T-cell (primary cell): ENCODE measurements around the gene MOB3C. TPM values are rescaled to one million over a fixed set of nuclear protein-coding genes. Genes with fewer than 3 reads are reported as not detected.

ENCODE experiments used
- ATAC-seq, 4 experiments: fragments of 200-7000 bp in 3 of 4; fragments of 150-1000 bp in 1 of 4; cut with Tn5 transposase; replicated peaks in 1 of 4; 1 replicate in 3 of 4; 2 replicates in 1 of 4; pipeline ENCODE4 v1.10.0; 2021; ENCODE audit warnings: moderate library complexity in 3 of 4, mild to moderate bottlenecking in 2 of 4, moderate number of reproducible peaks in 1 of 4
- CTCF ChIA-PET, 2 donors: fragments of 300-600 bp; sonication (Branson Sonifier 250); formaldehyde crosslinking; loops; one replicate each; lab custom pipeline; 2022; ENCODE audit warnings: antibody characterized with exemption in 2 of 2; lab: Charles Lee
- POLR2A ChIA-PET, 2 donors: fragments of 300-600 bp; sonication (Branson Sonifier 250); formaldehyde crosslinking; loops; one replicate each; lab custom pipeline; 2022; ENCODE audit warnings: antibody characterized with exemption in 2 of 2; lab: Charles Lee
- DNase-seq, 35 experiments: peaks; one replicate each; pipeline versions ENCODE4 v3.0.0 to v3.0.0-alpha.2; 2013 to 2023
- H3K27ac ChIP-seq: one replicate; pipeline ENCODE4 v1.5.1; 2013; ENCODE audit warnings: low read length
- H3K27me3 ChIP-seq, 2 experiments: replicated peaks in 1 of 2; 1 replicate in 1 of 2; 2 replicates in 1 of 2; pipeline versions ENCODE4 v1.6.1 to v1.7.0; 2013; ENCODE audit warnings: low read length in 1 of 2, mixed read lengths in 1 of 2; ENCODE audit not compliant: control insufficient read depth in 2 of 2, insufficient read depth in 2 of 2; ENCODE audit errors: extremely low read depth in 1 of 2
- H3K36me3 ChIP-seq, 2 donors: 1 replicate in 1 of 2; 2 replicates in 1 of 2; pipeline versions ENCODE4 v1.6.1 to v1.7.0; 2013; ENCODE audit warnings: low read length in 1 of 2; ENCODE audit not compliant: control insufficient read depth in 2 of 2, insufficient read depth in 1 of 2; ENCODE audit errors: extremely low read depth in 1 of 2
- H3K4me1 ChIP-seq, 2 experiments: 1 replicate in 1 of 2; 2 replicates in 1 of 2; pipeline versions ENCODE4 v1.6.1 to v1.7.0; 2013; ENCODE audit warnings: low read length in 2 of 2, mixed read lengths in 1 of 2; ENCODE audit not compliant: insufficient read depth in 2 of 2, control insufficient read depth in 1 of 2; ENCODE audit errors: extremely low read depth in 1 of 2
- H3K4me3 ChIP-seq, 2 donors: 1 replicate in 1 of 2; 2 replicates in 1 of 2; pipeline versions ENCODE4 v1.5.1 to v1.7.0; 2013; ENCODE audit warnings: mild to moderate bottlenecking in 2 of 2, low read length in 1 of 2, moderate library complexity in 1 of 2; ENCODE audit not compliant: control insufficient read depth in 1 of 2; ENCODE audit errors: extremely low read depth in 1 of 2
- H3K9me3 ChIP-seq: 2 replicates; pipeline ENCODE4 v1.7.0; 2013
- H3K27ac Mint-ChIP-seq, 2 donors: one replicate each; pipeline ENCODE4 v1.8.0; 2020 to 2021; ENCODE audit warnings: mild to moderate bottlenecking in 2 of 2, mixed read lengths in 2 of 2
- H3K27me3 Mint-ChIP-seq, 2 donors: one replicate each; pipeline ENCODE4 v1.8.0; 2021 to 2022; ENCODE audit warnings: mixed read lengths in 2 of 2
- H3K36me3 Mint-ChIP-seq: one replicate; pipeline ENCODE4 v1.8.0; 2021; ENCODE audit warnings: mixed read lengths
- H3K4me1 Mint-ChIP-seq, 3 donors: one replicate each; pipeline ENCODE4 v1.8.0; 2020 to 2022; ENCODE audit warnings: mixed read lengths in 3 of 3, mild to moderate bottlenecking in 1 of 3
- H3K4me3 Mint-ChIP-seq, 3 donors: one replicate each; pipeline ENCODE4 v1.8.0; 2020 to 2022; ENCODE audit warnings: mild to moderate bottlenecking in 3 of 3, mixed read lengths in 3 of 3, moderate library complexity in 3 of 3
- H3K9me3 Mint-ChIP-seq, 3 donors: one replicate each; pipeline ENCODE4 v1.8.0; 2020 to 2022; ENCODE audit warnings: mixed read lengths in 3 of 3
- WGBS: methylation state at CpG from one replicate; pipeline ENCODE4 v1.1.5; 2013; ENCODE audit warnings: missing lambda C conversion rate; ENCODE audit not compliant: insufficient coverage; 5-methylcytosine and 5-hydroxymethylcytosine counted together
- total RNA-seq, 35 experiments: library from RNA in 6 of 35; stranded (reverse) in 6 of 35; fragments of 120-200 nt in 1 of 35; gene quantifications; one replicate each; pipeline versions ENCODE4 v1.2.1 to v1.2.4 and lab custom pipeline; 2013 to 2026

Gene MOB3C
- total RNA-seq, 5 donors from 2014 or later (not counting 1 experiment from before 2014, with no cell fraction given) = 13.2 to 29.6 (median 24.6) TPM

GRCh38 chr1:46618754-46619415 is 2.3 kb upstream of the MOB3C start:
- Histone ChIP-seq H3K36me3 (no peaks in the 10 kb centered on the region), H3K27me3 (no peaks in the 10 kb centered on the region), H3K27ac (no peak overlapping the region), H3K9me3 (no peaks in the 10 kb centered on the region), H3K4me1 (peaks cover 18 to 32% of the 10 kb centered on the region in 2 experiments), H3K4me3 (no peak overlapping the region)
- Mint-ChIP-seq H3K27ac (peak overlapping the region in 1 of 2 donors; percentile 2), H3K36me3 (no peaks in the 10 kb centered on the region), H3K9me3 (no peaks in the 10 kb centered on the region), H3K4me1 (peaks cover 22 to 37% (median 33%) of the 10 kb centered on the region in 3 donors), H3K27me3 (no peaks in the 10 kb centered on the region), H3K4me3 (no peak overlapping the region)
- POLR2A ChIA-PET = interaction anchor here in 1 of 2 donors (0.6 kb wide), 1 partner anchor 15 kb away, joined by 3 read pairs; the partner anchor contains the start of gene MKNK1
- CTCF ChIA-PET = no interaction called here
- no peak for ATAC-seq
- no peak for DNase-seq
- WGBS = no CpG with 5 or more reads among the region's 4 CpGs

DNA sequence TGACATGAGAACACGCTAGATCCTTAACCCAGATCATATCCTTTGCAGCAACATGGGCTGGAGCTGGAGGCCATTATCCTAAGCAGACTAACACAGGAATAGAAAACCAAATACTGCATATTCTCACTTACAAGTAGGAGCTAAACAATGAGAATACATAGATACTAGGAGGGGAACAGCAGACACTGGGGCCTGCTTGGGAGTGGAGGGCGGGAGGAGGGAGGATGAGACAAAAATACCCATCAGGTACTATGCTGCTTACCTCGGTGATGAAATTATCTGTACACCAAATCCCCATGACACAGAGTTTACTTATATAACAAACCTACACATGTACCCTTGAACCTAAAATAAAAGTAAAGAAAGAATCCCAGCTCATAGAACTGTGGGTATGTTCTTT is 1.2 kb upstream of the MOB3C start:
- H3K4me3 Mint-ChIP-seq = peak overlapping the region; percentile 91 to 93 (median 92)
- H3K9me3 Mint-ChIP-seq = no peaks in the 10 kb centered on the region
- Histone ChIP-seq H3K27me3 (no peaks in the 10 kb centered on the region), H3K4me3 (no peak overlapping the region), H3K36me3 (peaks cover under 1 to 2% of the 10 kb centered on the region in 2 donors), H3K4me1 (peaks cover 18 to 43% of the 10 kb centered on the region in 2 experiments), H3K9me3 (no peaks in the 10 kb centered on the region), H3K27ac (no peak overlapping the region)
- CTCF ChIA-PET = interaction anchor here in 1 of 2 donors (0.5 to 1.7 kb wide), 3 partner anchors 11 to 174 kb away, joined by 3 to 7 read pairs (median 6); partner anchors contain the start of gene MKNK1
- no peaks in the 10 kb centered on the region for H3K27me3 Mint-ChIP-seq
- ATAC-seq (no peak), DNase-seq (no peak)
- H3K27ac Mint-ChIP-seq = peak overlapping the region; percentile 64 to 89
- peaks cover 32 to 47% (median 43%) of the 10 kb centered on the region in 3 donors for H3K4me1 Mint-ChIP-seq
- H3K36me3 Mint-ChIP-seq = peaks cover 3% of the 10 kb centered on the region
- WGBS = no CpG with 5 or more reads among the region's 3 CpGs
- POLR2A ChIA-PET = no interaction called here

- DNase-seq (no peak), ATAC-seq (no peak)
- Histone ChIP-seq H3K4me1 (peaks cover 18 to 49% of the 10 kb centered on the region in 2 experiments), H3K36me3 (peaks cover 2 to 4% of the 10 kb centered on the region in 2 donors), H3K4me3 (peak overlapping the region; percentile 90 to 96), H3K27me3 (no peaks in the 10 kb centered on the region), H3K9me3 (no peaks in the 10 kb centered on the region), H3K27ac (peak overlapping the region; percentile 71)
- Mint-ChIP-seq H3K9me3 (no peaks in the 10 kb centered on the region), H3K27me3 (no peaks in the 10 kb centered on the region), H3K27ac (peak overlapping the region; percentile 89 to 97), H3K4me1 (peaks cover 38 to 51% (median 46%) of the 10 kb centered on the region in 3 donors), H3K36me3 (peaks cover 5% of the 10 kb centered on the region), H3K4me3 (peak overlapping the region; percentile 91 to 93 (median 92))
- 93% methylated on average over 2 of the region's 10 CpGs for WGBS
- ChIA-PET POLR2A (no interaction called here), CTCF (interaction anchor here (0.5 to 1.8 kb wide), 5 partner anchors 11 to 174 kb away, joined by 3 to 11 read pairs (median 6); partner anchors contain the start of gene MKNK1 (in 2 of the 2))
Observed at GRCh38 chr1:46617108-46617800, 643 bp upstream of the MOB3C start.

GRCh38 chr1:46615735-46616134 is 876 bp downstream of the MOB3C start:
- Histone ChIP-seq H3K27me3 (no peaks in the 10 kb centered on the region), H3K4me3 (peak overlapping the region; percentile 90 to 96), H3K27ac (peak overlapping the region; percentile 71), H3K9me3 (no peaks in the 10 kb centered on the region), H3K36me3 (peaks cover 2 to 15% of the 10 kb centered on the region in 2 donors), H3K4me1 (peaks cover 18 to 59% of the 10 kb centered on the region in 2 experiments)
- H3K4me1 Mint-ChIP-seq = peaks cover 48 to 61% (median 55%) of the 10 kb centered on the region in 3 donors
- POLR2A ChIA-PET = interaction anchor here (0.6 to 1.1 kb wide), 3 partner anchors 11 to 33 kb away, joined by 4 read pairs; partner anchors contain the start of gene MKNK1 (in 1 of the 2)
- no peaks in the 10 kb centered on the region for H3K27me3 Mint-ChIP-seq
- CTCF ChIA-PET = interaction anchor here (1.0 to 1.8 kb wide), 4 partner anchors 10 to 67 kb away, joined by 3 to 11 read pairs (median 3); partner anchors contain the start of gene MKNK1 (in 1 of the 2)
- whole genome bisulfite sequencing = 26% methylated on average over 2 of the region's 3 CpGs
- peaks cover 10% of the 10 kb centered on the region for H3K36me3 Mint-ChIP-seq
- ATAC-seq (peak in 2 of 4 experiments; percentile 1 to 6), DNase-seq (no peak)
- peak overlapping the region; percentile 91 to 93 (median 92) for H3K4me3 Mint-ChIP-seq
- no peaks in the 10 kb centered on the region for H3K9me3 Mint-ChIP-seq
- H3K27ac Mint-ChIP-seq = peak overlapping the region; percentile 80 to 86

GRCh38 chr1:46615088-46615487 is 1.5 kb downstream of the MOB3C start:
- ChIA-PET POLR2A (no interaction called here), CTCF (interaction anchor here (1.0 to 2.3 kb wide), 3 partner anchors 10 to 18 kb away, joined by 3 to 8 read pairs (median 3); partner anchors contain the start of gene MKNK1 (in 1 of the 2))
- DNase-seq (no peak), ATAC-seq (no peak)
- peaks cover 51 to 63% (median 57%) of the 10 kb centered on the region in 3 donors for H3K4me1 Mint-ChIP-seq
- peak overlapping the region; percentile 12 to 96 for H3K4me3 ChIP-seq
- peaks cover 16% of the 10 kb centered on the region for H3K36me3 Mint-ChIP-seq
- H3K4me1 ChIP-seq = peaks cover 18 to 59% of the 10 kb centered on the region in 2 experiments
- H3K9me3 ChIP-seq = no peaks in the 10 kb centered on the region
- H3K27me3 Mint-ChIP-seq = no peaks in the 10 kb centered on the region
- H3K9me3 Mint-ChIP-seq = no peaks in the 10 kb centered on the region
- peak overlapping the region; percentile 91 to 93 (median 92) for H3K4me3 Mint-ChIP-seq
- peaks cover 2 to 19% of the 10 kb centered on the region in 2 donors for H3K36me3 ChIP-seq
- H3K27ac ChIP-seq = no peak overlapping the region
- H3K27me3 ChIP-seq = no peaks in the 10 kb centered on the region
- H3K27ac Mint-ChIP-seq = peak overlapping the region; percentile 80 to 86
- 86% methylated on average over 2 of the region's 2 CpGs for WGBS

DNA sequence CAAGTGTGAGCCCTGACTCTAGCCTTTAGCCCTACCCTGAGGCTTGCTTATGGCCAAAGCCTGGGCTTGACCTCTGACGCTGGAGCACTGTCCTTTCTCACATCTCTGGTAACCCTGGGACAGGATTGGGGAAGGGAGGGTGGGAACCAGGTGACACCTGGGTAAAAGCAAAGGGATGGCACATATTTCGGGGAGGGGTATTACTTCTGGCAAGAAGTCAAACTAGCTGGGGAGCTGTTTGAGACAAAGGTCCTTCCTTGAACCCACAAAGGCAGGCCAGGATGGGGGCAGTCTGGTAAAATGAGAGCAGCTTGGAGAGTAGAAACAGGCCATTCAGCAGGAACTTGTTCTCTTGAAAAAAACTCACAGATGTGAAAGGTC is 2.0 kb downstream of the MOB3C start:
- Histone ChIP-seq H3K36me3 (peaks cover 2 to 24% of the 10 kb centered on the region in 2 donors), H3K9me3 (no peaks in the 10 kb centered on the region), H3K27ac (no peak overlapping the region), H3K4me3 (no peak overlapping the region), H3K4me1 (peaks cover 18 to 59% of the 10 kb centered on the region in 2 experiments), H3K27me3 (no peaks in the 10 kb centered on the region)
- Mint-ChIP-seq H3K36me3 (peaks cover 21% of the 10 kb centered on the region), H3K4me1 (peaks cover 56 to 67% (median 60%) of the 10 kb centered on the region in 3 donors), H3K9me3 (no peaks in the 10 kb centered on the region), H3K27me3 (no peaks in the 10 kb centered on the region), H3K4me3 (peak overlapping the region; percentile 49 to 92 (median 91)), H3K27ac (peak overlapping the region; percentile 69 to 86)
- WGBS = 86% methylated on average over 2 of the region's 2 CpGs
- ATAC-seq = no peak
- no peak for DNase-seq
- POLR2A ChIA-PET = no interaction called here
- CTCF ChIA-PET = interaction anchor here in 1 of 2 donors (2.3 kb wide), 1 partner anchor 11 kb away, joined by 8 read pairs; the partner anchor contains the start of gene MKNK1
